ENCODE measurements around the gene TAX1BP1. TPM values are rescaled to one million over a fixed set of nuclear protein-coding genes. Genes with fewer than 3 reads are reported as not detected.

Gene TAX1BP1
- total and polyA plus RNA-seq, 2 of the 13 experiments (the other 11 are each of a cell fraction or from before 2014, with no cell fraction given) = 95.2 to 98.9 TPM

- TF ChIP-seq, protein P1, sequence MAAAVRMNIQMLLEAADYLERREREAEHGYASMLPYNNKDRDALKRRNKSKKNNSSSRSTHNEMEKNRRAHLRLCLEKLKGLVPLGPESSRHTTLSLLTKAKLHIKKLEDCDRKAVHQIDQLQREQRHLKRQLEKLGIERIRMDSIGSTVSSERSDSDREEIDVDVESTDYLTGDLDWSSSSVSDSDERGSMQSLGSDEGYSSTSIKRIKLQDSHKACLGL (CRISPR knock-in tag; IDR thresholded peaks at IDR 0.05) = no peak
- no peak for TF ChIP-seq ZNF354B (CRISPR knock-in tag; IDR thresholded peaks at IDR 0.05)
- peak; percentile 92 for TF ChIP-seq SALL1 (CRISPR knock-in tag; IDR thresholded peaks at IDR 0.05)
- TF ChIP-seq, protein P2, sequence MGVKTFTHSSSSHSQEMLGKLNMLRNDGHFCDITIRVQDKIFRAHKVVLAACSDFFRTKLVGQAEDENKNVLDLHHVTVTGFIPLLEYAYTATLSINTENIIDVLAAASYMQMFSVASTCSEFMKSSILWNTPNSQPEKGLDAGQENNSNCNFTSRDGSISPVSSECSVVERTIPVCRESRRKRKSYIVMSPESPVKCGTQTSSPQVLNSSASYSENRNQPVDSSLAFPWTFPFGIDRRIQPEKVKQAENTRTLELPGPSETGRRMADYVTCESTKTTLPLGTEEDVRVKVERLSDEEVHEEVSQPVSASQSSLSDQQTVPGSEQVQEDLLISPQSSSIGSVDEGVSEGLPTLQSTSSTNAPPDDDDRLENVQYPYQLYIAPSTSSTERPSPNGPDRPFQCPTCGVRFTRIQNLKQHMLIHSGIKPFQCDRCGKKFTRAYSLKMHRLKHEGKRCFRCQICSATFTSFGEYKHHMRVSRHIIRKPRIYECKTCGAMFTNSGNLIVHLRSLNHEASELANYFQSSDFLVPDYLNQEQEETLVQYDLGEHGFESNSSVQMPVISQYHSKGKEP (CRISPR knock-in tag; IDR thresholded peaks at IDR 0.05) = no peak
- TF ChIP-seq MEIS2 (CRISPR knock-in tag; IDR thresholded peaks at IDR 0.05) = peak; percentile 60; the same call in 1 of the 2 replicates
- no peak for TF ChIP-seq RFX5 (IDR thresholded peaks at IDR 0.05; ENCODE audit: low read depth, low read length)
- TF ChIP-seq, protein P3, sequence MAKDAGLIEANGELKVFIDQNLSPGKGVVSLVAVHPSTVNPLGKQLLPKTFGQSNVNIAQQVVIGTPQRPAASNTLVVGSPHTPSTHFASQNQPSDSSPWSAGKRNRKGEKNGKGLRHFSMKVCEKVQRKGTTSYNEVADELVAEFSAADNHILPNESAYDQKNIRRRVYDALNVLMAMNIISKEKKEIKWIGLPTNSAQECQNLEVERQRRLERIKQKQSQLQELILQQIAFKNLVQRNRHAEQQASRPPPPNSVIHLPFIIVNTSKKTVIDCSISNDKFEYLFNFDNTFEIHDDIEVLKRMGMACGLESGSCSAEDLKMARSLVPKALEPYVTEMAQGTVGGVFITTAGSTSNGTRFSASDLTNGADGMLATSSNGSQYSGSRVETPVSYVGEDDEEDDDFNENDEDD (CRISPR knock-in tag; IDR thresholded peaks at IDR 0.05; ENCODE audit: borderline replicate concordance) = peak; percentile 57; the same call in 1 of the 2 replicates
- no peak for TF ChIP-seq NPAS2 (CRISPR knock-in tag; IDR thresholded peaks at IDR 0.05; ENCODE audit: borderline replicate concordance)
- TF ChIP-seq, protein P4, sequence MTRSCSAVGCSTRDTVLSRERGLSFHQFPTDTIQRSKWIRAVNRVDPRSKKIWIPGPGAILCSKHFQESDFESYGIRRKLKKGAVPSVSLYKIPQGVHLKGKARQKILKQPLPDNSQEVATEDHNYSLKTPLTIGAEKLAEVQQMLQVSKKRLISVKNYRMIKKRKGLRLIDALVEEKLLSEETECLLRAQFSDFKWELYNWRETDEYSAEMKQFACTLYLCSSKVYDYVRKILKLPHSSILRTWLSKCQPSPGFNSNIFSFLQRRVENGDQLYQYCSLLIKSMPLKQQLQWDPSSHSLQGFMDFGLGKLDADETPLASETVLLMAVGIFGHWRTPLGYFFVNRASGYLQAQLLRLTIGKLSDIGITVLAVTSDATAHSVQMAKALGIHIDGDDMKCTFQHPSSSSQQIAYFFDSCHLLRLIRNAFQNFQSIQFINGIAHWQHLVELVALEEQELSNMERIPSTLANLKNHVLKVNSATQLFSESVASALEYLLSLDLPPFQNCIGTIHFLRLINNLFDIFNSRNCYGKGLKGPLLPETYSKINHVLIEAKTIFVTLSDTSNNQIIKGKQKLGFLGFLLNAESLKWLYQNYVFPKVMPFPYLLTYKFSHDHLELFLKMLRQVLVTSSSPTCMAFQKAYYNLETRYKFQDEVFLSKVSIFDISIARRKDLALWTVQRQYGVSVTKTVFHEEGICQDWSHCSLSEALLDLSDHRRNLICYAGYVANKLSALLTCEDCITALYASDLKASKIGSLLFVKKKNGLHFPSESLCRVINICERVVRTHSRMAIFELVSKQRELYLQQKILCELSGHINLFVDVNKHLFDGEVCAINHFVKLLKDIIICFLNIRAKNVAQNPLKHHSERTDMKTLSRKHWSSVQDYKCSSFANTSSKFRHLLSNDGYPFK (CRISPR knock-in tag; IDR thresholded peaks at IDR 0.05; ENCODE audit: borderline replicate concordance) = no peak
- no peak for TF ChIP-seq ZBTB14 (CRISPR knock-in tag; IDR thresholded peaks at IDR 0.05)
- 0 out of 2 replicates have a peak, but pooled peaks have one; percentile 60 for TF ChIP-seq SP140L (CRISPR knock-in tag; IDR thresholded peaks at IDR 0.05; ENCODE audit: borderline replicate concordance)
- TF ChIP-seq ARNT (IDR thresholded peaks at IDR 0.05) = no peak
- TF ChIP-seq ZNF430 (CRISPR knock-in tag; IDR thresholded peaks at IDR 0.05) = no peak
- peak; percentile 67 for TF ChIP-seq FOXP4 (CRISPR knock-in tag; IDR thresholded peaks at IDR 0.05)
- TF ChIP-seq TARDBP (CRISPR knock-in tag; IDR thresholded peaks at IDR 0.05) = peak; percentile 51; the same call in 1 of the 2 replicates
- no peak for TF ChIP-seq MAZ (IDR thresholded peaks at IDR 0.05; ENCODE audit: borderline replicate concordance, low read depth, low read length)
- TF ChIP-seq MAZ (CRISPR knock-in tag; IDR thresholded peaks at IDR 0.05; ENCODE audit: low read depth) = no peak
- no peak for TF ChIP-seq SIX1 (CRISPR knock-in tag; IDR thresholded peaks at IDR 0.05; ENCODE audit: borderline replicate concordance)
- peak; percentile 51; the same call in 1 of the 2 replicates for TF ChIP-seq TBX2 (CRISPR knock-in tag; IDR thresholded peaks at IDR 0.05; ENCODE audit: borderline replicate concordance)
Measured at GRCh38 chr7:27693794-27694193, 46.2 kb upstream of the TAX1BP1 start (continued).
